NCI-H2081 (cell line): ENCODE data around the gene PCYT1A.

Experiments used
- DNase-seq, 2 experiments: peaks; one replicate each; lab custom pipeline; 2025; lab: John Stamatoyannopoulos, UW

Gene PCYT1A

DNA sequence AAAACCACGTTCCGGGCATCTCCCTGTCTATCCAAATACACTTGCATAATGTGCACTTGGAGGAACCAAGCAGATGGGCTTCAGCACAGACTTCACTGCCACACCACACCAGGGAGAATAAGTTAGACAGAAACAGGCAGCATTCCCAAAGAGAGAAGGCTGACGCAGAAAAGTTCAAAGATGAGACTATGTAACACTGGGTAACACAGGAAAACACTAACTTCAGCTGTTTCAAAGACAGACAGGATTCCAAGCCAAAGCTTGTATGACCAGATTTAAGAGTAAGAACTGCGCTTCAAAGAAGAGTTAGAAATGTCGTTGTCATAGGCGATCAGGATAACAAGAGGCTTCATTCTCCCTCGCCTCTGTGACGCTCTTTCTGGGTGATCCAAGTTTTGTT is 51.3 kb downstream of the PCYT1A start:
- no peak for DNase-seq

DNA sequence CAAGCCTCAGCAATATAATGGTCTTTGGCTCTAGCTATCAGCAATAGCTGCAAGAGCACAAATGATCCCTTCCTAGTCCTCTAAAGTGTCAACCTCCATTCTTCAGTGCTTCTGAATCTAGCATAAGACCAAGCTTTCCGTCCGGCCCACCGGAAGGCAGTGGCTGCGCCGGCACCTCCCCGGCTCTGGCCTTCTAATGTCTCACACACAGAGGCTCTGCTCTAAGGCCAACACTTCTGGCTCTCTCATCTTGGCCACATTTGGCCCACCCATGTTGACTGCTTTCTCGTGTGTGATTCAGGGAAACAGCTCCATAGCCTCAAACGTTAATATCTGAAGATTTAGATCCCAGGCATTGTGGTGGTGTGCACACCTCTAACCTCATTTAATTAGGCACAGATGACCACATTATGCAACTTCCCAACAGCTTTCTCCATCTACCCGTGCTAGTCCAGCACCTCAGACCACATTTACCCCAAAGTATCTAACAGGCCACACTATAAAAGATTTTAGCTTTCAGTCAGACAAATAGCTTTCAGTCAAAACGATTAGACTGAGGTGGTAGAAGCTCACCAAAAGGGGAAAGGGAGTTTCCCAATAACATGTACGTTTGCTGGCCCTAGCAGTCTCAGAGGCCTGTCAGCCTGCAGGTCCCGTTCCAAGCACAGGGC is 51.9 kb downstream of the PCYT1A start:
- no peak for DNase-seq

DNA sequence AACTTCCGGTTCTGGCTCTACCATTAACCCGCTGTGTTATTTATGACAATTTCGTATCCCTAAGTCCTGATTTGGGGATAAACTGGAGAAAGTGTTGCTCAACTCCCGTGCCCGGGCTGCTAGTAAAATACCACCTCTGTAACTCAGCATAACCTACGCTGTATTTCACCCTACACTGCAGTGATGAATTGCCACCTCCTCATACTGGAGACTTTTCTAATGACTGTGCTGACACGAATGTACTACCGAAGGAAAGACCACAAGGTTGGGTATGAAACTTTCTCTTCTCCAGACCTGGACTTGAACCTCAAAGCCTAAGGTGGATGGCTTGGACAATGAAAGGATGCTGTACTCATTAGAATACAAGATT is 54.7 kb downstream of the PCYT1A start:
- no peak for DNase-seq

DNA sequence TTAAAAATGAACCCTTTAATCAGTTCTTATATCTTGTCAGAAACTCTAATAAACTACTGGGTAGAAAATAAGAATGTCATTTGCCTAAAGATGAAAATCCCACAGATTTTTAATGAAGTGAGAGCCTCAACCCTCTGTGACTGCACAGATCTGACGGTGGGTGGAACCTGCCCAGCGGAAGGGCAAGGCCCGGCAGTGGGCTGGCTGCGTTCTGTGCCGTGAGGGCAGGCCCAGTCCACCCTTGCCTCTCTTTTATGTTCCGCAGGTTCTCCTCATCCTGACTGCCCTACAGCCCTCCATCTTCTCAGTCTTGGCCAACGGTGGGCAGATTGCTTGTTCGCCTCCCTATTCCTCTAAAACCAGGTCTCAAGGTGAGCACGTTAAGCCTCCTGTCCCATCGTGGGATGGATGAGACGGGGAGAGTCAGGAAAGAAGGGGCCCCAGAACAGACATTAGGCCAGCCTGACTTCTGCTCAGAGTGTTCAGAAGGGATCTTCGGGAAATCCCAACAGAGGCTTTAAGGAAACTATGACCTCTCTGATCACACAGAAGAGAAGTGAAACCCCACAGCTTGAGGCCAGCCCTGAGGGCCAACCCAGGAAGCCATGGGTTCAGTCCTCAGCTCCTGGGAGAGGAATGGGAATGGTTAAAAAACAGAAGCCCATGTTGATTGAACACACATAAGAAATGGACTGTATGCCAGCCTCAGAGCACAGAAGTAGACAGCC is 55.2 kb downstream of the PCYT1A start:
- no peak for DNase-seq

DNA sequence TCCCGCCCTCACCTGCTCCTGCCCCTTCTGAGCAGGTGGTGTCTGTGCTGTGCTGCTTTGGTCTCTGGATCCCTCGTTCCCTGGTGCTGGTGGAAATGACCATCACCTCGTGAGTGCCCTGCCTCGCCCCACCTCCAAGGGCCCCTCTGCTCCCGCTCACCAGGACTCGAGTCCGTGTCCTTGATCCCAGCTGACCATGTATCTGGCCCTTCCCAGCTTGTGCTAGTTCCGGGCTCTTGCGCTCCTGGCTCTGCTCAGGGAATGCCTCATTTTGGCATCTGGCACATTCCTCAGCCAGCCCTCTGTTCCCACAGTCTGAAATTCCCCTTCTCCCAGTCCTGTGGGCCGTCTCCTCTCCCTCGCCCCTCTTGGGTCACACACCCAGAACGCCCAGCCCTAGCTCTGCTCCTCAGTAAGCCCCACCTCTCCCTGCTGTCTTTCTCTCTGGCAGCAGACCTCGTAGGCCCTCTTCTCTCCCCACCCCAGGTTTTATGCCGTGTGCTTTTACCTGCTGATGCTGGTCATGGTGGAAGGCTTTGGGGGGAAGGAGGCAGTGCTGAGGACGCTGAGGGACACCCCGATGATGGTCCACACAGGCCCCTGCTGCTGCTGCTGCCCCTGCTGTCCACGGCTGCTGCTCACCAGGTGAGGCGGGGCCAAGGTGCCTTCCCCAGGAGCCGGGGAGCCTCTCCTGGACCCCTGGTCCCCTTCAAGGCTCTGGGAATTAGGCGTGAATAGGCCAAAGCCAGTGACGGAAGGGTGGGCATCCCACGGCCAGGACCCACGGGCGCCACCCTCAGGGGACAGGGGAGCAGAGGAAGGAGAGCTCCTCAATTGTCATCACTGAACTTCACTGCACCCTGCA is 59.7 kb downstream of the PCYT1A start:
- DNase-seq: no peak

DNA sequence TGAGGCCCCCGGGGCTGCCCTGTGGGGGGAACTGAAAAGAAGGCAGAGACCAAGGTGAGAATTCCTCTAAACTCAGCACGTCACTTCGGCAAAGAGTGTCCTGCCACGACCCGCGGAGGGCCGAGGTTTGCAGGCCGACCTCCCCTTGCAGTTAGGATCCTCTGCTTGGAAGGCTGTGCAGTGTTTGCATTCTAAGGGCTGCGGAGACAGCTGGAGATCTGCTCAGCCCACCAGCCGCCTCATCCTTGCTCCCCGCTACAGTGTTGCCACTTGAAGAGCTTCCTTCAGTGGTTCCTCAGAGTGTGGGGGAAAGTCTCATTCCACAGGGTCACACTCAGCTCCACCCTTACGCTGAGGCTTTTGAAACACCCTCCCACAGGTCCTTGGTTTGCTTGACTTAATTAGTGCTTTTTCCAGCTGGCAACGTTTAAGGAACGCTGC is 60.4 kb downstream of the PCYT1A start:
- no peak for DNase-seq

DNA sequence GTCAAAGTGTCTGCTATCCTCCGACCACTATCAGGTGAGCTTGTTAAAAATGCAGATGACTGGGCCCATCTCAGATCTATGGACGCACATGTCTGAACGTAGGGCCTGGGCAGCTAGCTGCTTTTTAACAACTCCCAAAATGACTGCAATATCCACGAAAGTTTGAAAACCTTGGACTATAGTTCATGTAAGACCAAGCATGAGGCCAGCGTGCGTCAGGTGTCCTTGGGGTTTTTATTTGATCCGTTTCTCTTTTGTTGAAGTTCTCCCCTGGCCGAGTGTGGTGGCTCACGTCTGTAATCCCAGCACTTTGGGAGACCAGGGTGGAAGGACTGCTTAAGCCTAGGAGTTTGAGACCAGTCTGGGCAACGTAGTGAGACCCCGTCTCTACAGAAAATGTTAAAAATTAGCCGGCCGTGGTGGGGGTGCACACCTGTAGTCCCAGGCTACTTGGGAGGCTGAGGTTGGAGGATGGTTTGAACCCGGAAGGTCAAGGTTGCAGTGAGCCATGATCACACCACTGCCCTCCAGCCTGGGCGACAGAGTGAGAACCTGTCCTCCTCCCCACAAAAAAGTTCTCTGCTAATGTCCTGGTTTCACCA is 61.7 kb downstream of the PCYT1A start:
- no peak for DNase-seq

DNA sequence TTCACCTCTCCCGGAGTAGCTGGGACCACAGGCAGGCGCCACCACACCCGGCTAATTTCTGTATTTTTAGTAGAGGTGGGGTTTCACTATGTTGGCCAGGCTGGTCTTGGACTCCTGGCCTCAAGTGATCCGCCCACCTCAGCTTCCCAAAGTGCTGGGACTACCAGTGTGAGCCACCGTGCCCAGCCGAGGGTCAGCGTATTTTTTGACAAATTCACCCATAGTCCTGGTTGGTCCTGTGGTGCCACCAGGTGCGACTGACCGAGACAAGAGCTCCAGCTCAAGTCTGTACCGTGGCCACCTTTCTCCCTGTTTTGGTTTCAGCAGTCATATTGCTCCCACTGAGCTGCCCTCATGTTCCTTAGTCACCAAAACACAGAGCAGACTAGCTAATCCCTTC is 62.4 kb downstream of the PCYT1A start:
- no peak for DNase-seq

DNA sequence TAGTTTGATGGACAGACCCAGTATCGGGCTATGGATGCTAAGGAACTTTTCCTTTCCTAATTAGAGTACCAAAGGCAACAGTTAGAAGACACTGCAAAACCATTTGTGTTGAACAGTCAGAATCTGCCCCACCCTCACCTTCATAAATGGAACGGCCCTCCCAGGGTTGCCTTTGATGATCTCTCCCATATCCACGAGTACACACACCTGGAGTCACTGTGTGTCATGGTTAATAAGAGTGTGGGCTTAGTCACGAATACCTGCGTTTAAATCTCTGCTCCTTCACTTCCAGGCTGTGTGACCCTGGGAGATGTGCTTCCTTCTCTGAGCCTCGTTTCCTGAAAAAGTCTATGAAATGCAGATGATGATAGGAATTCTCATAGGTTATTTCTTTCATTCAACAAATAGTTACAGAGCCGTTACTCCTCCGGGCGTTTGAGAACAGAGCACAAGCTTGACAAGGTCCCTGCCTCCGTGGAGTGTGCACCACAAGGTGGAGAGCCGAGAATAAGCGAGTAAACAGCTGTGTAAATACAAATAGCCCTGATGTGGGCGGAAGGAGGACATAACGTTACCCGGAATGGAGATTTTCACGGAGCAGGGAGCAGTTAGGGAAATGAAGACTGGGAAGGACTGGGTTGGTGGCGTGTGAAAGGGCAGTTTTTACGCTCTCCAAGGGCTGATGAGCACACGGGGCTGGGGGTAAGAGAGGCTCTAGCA is 64.5 kb downstream of the PCYT1A start:
- DNase-seq: no peak

DNA sequence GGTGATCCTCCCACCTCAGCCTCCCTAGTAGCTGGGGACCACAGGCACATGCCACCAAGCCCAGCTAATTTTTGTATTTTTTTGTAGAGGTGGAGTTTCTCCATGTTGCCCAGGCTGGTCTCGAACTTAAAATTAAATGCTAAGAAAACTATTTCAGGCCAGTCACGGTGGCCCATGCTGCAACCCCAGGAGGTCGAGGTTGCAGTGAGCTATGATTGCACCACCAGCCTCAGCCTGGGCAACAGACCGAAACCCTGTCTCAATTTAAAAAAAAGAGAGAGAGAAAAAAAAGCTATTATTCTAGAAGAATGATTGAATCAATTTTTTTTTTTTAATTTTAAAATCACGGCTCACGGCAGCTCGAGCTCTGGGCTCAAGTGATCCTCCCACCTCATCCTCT is 66.5 kb downstream of the PCYT1A start:
- DNase-seq: no peak

DNA sequence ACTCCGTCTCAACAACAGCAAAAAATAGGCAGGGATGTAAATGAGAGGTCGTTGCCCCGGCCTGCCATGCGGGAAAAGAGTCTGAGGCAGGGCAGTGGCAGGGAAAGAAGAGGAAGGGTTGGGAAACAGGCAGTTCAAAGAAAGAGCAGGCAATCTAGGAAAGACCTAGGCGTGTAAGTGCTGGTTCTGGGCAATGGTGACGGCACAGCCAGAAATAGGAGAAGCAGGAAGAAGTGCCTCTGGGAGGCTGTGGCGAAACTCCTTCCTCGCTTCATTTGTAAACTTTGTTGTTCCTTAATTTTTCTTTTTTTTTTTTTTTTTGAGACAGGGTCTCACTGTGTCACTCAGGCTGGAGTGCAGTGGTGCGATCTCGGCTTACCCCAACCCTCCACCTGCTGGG is 66.9 kb downstream of the PCYT1A start:
- no peak for DNase-seq

DNA sequence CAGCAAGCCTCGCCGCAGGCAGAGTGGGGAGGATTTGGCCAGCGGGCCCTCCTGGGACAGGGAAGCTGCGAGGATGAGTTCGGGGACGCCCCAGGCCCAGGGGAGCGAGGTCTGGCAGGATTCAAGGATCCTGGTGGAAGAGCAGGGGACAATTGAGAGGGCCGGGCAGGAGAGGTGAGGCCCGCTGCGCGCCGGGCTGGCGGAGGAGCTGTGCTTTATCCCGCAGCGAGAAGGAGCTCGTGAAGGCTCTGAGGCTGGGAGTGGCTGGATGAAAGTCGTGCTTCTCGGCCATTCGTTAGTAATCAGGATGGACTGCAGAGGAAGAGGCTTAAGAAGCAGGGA is 67.6 kb downstream of the PCYT1A start:
- no peak for DNase-seq

DNA sequence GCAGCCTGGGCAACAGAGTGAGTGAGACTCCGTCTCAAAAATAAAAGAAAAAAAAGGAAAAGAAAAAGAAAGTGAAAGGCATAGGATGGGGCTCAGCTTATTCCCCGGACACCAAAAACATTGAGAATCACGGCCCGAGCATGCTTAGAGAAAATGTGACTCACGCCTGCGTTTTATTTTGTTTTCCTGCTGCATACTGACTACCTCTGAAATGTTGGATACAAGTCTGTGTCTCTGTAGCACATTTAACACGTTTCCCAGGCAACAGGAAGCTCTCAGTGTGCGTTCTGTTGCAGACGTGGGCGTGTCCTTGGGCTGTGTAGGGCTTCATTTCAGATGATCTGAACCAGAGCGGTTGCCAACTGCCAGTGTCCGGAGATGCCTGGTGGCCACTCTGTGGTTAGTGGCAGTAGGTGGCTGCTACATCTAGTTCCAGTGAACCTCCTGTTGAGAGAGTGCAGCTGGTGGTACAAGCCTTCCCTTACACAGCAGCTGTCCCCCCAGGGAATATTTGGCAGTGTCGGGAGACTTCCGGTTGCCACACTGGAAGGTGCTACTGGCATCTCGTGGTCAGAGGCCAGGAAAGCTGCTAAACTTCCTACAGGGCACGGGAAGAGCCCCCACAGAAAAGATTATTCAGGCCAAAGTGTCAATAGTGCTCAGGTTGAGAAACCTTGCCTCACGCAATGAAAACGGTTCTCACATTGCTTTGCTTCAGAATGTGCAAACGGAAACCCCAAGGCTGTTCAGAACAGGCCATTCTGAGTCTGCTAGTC is 68.1 kb downstream of the PCYT1A start:
- peak; percentile 78 to 88 for DNase-seq

DNA sequence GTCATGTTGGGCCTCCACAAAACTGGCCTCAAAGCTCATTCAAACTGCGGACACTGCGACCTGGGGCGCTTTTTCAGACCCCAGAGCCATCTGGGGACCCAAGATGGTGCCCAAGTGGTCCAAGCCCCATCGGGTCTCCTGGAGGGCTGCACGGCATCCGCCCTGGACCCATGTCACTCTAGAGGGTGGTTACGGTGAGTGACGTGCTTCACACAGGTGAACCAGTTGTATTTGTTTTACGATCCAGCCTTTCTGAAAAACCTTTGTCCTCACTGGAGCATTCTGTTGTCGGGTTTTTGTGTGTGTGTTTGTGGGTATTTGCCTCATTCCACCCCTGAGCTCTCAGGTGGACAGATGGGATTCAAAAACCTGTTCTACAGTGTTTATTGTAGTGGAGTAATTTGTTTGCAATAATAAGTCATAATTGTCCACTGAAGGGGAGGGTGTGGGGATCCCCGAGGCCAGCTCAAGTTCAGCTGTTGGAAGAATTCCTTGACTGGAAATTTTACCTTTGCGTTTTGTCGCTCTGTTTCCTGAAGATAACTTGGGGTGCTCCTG is 69.3 kb downstream of the PCYT1A start:
- no peak for DNase-seq

DNA sequence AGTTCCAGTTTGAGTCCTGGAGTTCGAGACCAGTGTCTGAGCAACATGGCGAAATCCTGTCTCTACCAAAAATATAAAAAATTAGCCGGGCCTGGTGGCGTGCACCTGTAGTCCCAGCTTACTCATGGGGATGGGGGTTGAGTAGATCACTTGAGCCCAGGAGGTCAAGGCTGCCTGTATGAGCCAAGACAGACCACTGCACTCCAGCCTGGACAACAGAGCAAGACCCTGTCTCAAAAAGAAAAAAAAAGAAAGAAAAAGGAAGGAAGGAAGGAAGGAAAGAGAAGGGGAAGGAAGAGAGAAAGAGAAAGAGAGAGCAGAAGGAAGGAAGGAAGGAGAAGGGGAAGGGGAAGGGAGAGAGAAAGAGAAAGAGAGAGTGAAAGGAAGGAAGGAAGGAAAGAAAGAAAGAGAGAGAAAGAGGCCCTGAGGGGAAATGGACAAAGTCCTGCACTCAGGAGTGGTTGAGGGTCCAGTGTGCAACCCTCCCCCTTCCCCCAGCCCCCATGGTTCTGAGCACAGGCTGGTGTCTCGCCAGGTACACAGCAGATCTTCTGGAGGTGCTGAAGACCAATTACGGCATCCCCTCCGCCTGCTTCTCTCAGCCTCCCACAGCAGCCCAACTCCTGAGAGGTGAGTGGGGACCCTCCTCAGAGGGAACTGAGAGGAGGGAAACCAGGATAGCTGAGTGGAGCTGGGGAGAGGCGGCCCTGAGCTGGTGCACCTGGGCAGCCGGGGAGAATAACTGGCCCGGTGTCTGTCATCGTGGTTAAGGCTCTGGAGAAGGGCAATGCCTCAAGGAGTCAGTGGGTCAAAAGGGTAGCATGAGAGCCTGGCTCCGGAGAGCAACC is 70.0 kb downstream of the PCYT1A start:
- no peak for DNase-seq

DNA sequence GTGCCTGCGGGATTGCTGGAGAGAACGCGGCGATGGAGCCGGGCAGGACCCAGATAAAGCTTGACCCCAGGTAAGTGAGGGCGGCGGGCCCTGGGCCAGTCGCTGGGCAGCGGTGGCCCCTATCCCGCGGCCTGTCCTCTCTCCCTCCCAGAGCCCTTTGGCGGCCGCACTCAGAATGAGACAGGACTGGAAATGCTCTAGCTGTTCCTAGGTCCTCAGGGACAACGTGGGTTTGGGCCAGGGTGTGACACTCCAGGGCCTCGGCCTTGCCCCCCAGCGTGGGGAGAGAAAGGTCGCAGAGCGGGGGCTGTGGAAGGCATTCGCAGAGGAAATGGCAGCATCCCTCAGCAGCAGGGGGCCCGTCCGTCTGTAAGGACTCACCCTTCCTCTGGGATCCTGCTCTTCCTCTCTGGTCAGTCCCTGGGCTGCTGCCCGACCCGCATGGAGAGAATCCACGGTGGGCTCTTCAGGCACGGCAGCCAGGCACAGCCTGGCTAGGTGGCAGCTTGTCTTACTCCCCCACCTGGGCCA is 70.8 kb downstream of the PCYT1A start:
- DNase-seq: no peak

DNA sequence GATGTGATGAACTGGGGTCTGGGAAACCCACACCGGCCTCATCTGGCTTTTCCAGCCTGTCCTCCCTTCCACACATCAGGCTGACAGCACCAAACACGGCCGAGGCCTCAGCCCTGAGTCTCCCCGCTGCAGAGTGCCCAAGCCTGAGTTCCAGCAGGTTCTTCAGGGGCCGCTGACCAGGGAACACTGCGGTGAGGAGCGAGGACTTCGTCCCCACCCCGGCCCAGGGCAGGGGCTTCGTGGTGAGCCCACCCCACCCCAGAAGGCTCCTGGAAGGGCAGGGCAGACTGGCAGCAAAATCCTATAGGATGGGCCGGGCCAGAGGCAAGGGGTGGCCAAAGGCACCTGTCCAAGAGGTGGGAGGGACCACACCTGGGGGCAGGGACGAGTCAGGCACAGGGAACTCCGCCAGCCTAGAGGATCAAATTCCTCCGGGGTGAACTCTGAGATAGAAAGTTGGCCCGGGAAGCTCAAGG is 71.4 kb downstream of the PCYT1A start, which contains the start of gene SLC51A:
TSS of gene SLC51A (plus strand) at position 446 of the 476 bp plus-strand sequence. CDS start 179 bp downstream, outside the sequence.
- no peak for DNase-seq

DNA sequence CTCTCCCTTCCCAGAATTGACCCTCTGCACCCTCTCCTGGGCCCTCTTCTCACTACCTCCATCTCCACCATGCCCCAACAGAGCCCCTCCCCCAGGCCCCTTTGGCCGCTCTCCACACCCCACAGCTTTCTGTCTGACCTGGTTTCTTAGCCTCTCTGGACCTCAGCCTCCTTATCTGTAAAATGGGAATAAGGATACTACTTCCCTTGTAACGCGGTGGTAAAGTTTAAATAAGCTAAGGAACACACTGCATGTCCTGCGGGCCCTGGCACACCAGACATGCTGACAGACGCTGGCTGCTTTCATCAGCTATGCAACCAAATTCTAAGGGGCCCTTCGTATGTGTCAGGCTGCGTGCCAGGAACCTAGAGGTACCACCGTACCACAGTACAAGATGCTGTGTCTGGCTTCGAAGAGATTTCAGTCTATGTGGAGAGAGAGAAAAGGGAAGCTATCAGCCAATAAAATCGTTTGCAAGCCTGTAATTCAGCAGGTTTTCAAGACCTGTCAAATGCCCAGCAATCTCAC is 72.0 kb downstream of the PCYT1A start:
- DNase-seq: no peak
